Hepatocyte (in vitro differentiated cells): ENCODE data around the gene FLT1.

Experiments
- CTCF ChIP-seq: fragments of 200-600 bp; sonication (generic); IDR thresholded peaks from 2 replicates; pipeline ENCODE4 v1.5.1; 2016; ENCODE audit warnings: antibody characterized with exemption, mild to moderate bottlenecking; ENCODE audit not compliant: poor library complexity
- EZH2 ChIP-seq: fragments of 200-600 bp; sonication (generic); IDR thresholded peaks from 2 replicates; pipeline ENCODE4 v1.6.1; 2016; ENCODE audit warnings: antibody characterized with exemption, mild to moderate bottlenecking, borderline replicate concordance
- EZH2phosphoT487 ChIP-seq: fragments of 200-600 bp; sonication (generic); IDR thresholded peaks from one replicate; pipeline ENCODE4 v1.6.1; 2018; ENCODE audit warnings: antibody characterized with exemption, mild to moderate bottlenecking, low read depth, moderate library complexity; ENCODE audit not compliant: unreplicated experiment, severe bottlenecking

GRCh38 chr13:28326056-28326455, 168.9 kb downstream of the FLT1 start:
- TF ChIP-seq CTCF (no peak), EZH2 (no peak), EZH2phosphoT487 (no peak)
